ENCODE data around the gene LDB2. TPM values are rescaled to one million over a fixed set of nuclear protein-coding genes. Genes with fewer than 3 reads are reported as not detected.

Gene LDB2
- total RNA-seq, 1 donor from 2014 or later: not detected

DNA sequence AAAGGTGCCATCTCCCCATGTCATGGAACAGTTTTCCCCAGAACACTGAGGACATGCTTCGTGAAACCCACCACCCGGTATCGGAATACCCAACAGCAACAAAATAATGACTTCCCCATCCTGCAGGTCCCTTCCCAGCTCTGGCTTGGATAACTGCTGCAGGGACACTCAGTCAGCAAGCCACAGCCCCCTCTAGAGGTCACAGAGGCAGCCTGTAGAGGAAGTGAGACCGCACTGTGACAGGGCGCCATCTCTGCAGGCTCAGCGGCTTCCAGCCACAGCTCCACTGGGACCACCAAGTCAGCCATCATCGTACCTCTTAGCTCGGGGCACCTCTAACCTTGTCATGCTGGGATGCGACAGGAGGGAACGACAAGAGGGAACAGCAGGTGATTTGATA is 315.9 kb downstream of the LDB2 start:
- peaks cover 9% of the 10 kb centered on the region for H3K27me3 Mint-ChIP-seq
- H3K4me3 Mint-ChIP-seq (ENCODE audit: low read depth): no peak overlapping the region
- H3K36me3 Mint-ChIP-seq (ENCODE audit: insufficient read depth): no peaks in the 10 kb centered on the region
- H3K9me3 Mint-ChIP-seq (ENCODE audit: low read depth): no peaks in the 10 kb centered on the region
- peak; percentile 38 for TF ChIP-seq CTCF (IDR thresholded peaks at IDR 0.05; ENCODE audit: unreplicated experiment)
- no peak for DNase-seq (ENCODE audit: low spot score, unreplicated experiment)
- no peak overlapping the region for H3K27ac Mint-ChIP-seq
- H3K4me1 Mint-ChIP-seq (ENCODE audit: low read depth): no peaks in the 10 kb centered on the region

DNA sequence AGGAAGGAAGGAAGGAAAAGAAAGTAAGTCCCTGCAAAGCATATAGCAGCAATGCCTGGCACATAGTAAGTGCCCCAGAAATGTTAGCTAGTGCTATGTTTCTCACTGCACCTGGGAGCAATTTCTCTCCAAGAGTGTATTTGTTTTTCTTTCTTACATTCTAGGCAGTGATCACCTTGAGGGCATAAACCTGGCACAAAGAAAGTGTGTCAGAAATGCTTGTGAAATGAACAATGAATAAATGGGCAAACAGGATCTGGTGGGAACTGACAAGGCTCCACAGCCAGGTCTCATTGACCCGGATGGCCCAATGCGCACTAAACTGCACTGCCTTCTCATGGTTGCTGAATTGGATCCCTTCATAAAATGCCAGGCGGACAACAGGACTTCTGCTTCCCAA is 316.4 kb downstream of the LDB2 start:
- Mint-ChIP-seq H3K9me3 (ENCODE audit: low read depth) (no peaks in the 10 kb centered on the region), H3K36me3 (ENCODE audit: insufficient read depth) (no peaks in the 10 kb centered on the region), H3K27me3 (peaks cover 9% of the 10 kb centered on the region), H3K4me3 (ENCODE audit: low read depth) (no peak overlapping the region), H3K4me1 (ENCODE audit: low read depth) (no peaks in the 10 kb centered on the region), H3K27ac (no peak overlapping the region)
- TF ChIP-seq CTCF (IDR thresholded peaks at IDR 0.05; ENCODE audit: unreplicated experiment): no peak
- DNase-seq (ENCODE audit: low spot score, unreplicated experiment): no peak

- peaks cover 9% of the 10 kb centered on the region for H3K27me3 Mint-ChIP-seq
- H3K4me1 Mint-ChIP-seq (ENCODE audit: low read depth): no peaks in the 10 kb centered on the region
- H3K27ac Mint-ChIP-seq: no peak overlapping the region
- H3K36me3 Mint-ChIP-seq (ENCODE audit: insufficient read depth): no peaks in the 10 kb centered on the region
- no peak overlapping the region for H3K4me3 Mint-ChIP-seq (ENCODE audit: low read depth)
- no peak for TF ChIP-seq CTCF (IDR thresholded peaks at IDR 0.05; ENCODE audit: unreplicated experiment)
- no peaks in the 10 kb centered on the region for H3K9me3 Mint-ChIP-seq (ENCODE audit: low read depth)
- no peak for DNase-seq (ENCODE audit: low spot score, unreplicated experiment)
Observed at GRCh38 chr4:16581117-16581516, 317.3 kb downstream of the LDB2 start.

- DNase-seq (ENCODE audit: low spot score, unreplicated experiment): no peak
- Mint-ChIP-seq H3K4me1 (ENCODE audit: low read depth) (no peaks in the 10 kb centered on the region), H3K9me3 (ENCODE audit: low read depth) (no peaks in the 10 kb centered on the region), H3K27ac (no peak overlapping the region), H3K4me3 (ENCODE audit: low read depth) (no peak overlapping the region), H3K27me3 (peaks cover 9% of the 10 kb centered on the region), H3K36me3 (ENCODE audit: insufficient read depth) (no peaks in the 10 kb centered on the region)
- TF ChIP-seq CTCF (IDR thresholded peaks at IDR 0.05; ENCODE audit: unreplicated experiment): no peak
Observed at GRCh38 chr4:16580514-16580913, 317.9 kb downstream of the LDB2 start.

- Mint-ChIP-seq H3K4me3 (ENCODE audit: low read depth) (no peak overlapping the region), H3K27me3 (peaks cover 9% of the 10 kb centered on the region), H3K9me3 (ENCODE audit: low read depth) (no peaks in the 10 kb centered on the region), H3K4me1 (ENCODE audit: low read depth) (no peaks in the 10 kb centered on the region), H3K27ac (no peak overlapping the region), H3K36me3 (ENCODE audit: insufficient read depth) (no peaks in the 10 kb centered on the region)
- no peak for TF ChIP-seq CTCF (IDR thresholded peaks at IDR 0.05; ENCODE audit: unreplicated experiment)
- DNase-seq (ENCODE audit: low spot score, unreplicated experiment): no peak
Observed at GRCh38 chr4:16579866-16580265, 318.6 kb downstream of the LDB2 start.

All from progenitor cell of endocrine pancreas (in vitro differentiated cells).